ENCODE results near the gene GAGE12J.
A peak's percentile ranks its signal among the peaks of the same experiment; 100 is the strongest.
"Not testable (repeated sequence)": the region's sequence is repeated elsewhere in the genome, so short reads cannot be mapped to it uniquely, and the experiment has no call there.

Gene GAGE12J

DNA sequence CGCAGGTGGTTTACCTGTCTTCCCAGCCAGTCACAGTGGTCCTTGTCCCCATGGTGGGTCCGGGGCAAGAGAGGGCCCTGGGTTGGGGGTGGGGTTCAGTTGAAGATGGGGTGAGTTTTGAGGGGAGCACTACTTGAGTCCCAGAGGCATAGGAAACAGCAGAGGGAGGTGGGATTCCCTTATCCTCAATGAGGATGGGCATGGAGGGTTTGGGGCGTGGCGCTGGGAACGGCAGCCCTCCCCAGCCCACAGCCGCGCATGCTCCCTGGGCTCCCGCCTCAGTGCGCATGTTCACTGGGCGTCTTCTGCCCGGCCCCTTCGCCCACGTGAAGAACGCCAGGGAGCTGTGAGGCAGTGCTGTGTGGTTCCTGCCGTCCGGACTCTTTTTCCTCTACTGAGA lies at the start of gene GAGE12J:
GAGE12J (plus strand) TSS at position 301 of the 400 bp plus-strand sequence. CDS start 1,157 bp downstream, outside the sequence.
- not testable (repeated sequence) for DNase-seq

GRCh38 chrX:49272421-49272820 lies 49.4 kb upstream of the GAGE12J start:
- no peak for DNase-seq

- DNase-seq: no peak
Observed at GRCh38 chrX:49273181-49273727, 48.6 kb upstream of the GAGE12J start.

- DNase-seq: no peak
Observed at GRCh38 chrX:49276207-49276606, 45.6 kb upstream of the GAGE12J start.

- DNase-seq: no peak
Observed at GRCh38 chrX:49276671-49277534, 44.9 kb upstream of the GAGE12J start.

DNA sequence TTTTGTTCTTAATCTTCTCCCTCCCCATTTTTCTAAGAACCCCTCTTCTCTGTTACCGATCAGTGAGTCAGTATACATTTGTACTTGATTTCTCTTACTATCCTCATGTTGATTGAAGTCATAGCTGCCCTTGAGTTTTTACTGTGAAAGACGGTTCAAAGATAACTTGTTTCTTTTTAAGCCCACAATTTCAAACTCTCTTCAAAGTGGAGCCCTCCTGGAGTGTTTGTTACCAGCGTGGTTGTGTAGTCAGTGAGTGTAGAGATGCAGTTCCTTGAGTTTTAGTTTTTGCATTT lies 44.4 kb upstream of the GAGE12J start:
- DNase-seq: no peak

DNA sequence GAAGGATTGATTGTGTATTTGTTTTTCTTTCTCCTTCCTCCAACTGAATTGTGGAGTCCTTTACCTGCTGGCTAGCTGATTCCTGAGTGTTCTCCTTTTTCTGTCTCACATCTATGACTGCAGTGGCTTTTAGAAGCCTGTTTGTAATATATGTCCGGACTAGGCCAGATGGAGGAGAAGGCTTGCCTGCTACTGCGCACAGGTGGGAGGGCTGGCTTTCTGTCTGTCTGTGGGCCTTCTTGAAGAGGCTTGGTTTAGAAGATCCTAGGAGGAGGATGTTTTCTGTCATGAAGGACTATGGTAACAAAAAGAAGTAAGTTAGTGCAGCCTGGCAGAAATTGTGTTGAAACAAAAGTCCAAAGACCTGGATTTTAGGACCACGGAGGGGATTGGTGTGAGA lies 43.8 kb upstream of the GAGE12J start:
- DNase-seq: no peak

DNA sequence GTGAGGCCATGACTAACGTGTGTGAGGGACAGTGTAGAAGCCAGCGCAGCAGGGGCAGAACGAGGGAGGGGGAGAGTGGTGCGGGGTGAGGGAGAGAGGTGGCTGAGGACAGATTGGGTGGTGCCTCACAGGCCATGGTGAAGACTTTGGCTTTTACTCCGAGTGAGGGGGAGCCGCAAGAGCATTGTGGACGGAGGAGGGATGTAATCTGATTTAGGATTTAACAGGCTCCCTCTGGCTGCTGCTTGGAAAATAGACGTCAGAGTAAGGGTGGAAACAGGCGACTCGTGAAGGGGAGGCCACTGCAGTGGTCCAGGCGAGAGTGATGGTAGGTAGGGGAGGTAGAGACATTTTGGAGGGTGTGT lies 39.2 kb upstream of the GAGE12J start:
- no peak for DNase-seq

DNA sequence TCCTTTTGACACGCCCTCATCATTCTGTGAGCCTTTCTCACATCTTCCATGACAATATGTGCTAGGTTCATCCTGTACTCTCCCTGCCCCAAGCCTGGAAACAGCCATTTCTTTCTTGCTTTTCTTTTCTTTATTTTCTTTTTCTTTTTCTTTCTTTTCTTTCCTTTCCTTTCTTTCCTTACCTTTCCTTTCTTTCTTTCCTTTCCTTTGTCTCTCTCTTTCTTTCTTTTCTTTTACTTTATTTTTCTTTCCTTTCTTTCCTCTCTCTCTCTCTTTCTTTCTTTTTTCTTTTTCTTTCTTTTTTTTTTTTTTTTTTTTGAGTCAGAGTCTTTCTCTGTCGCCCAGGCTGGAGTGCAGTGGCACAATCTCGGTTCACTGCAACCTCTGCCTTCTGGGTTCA lies 37.6 kb upstream of the GAGE12J start:
- no peak for DNase-seq

- no peak for DNase-seq
Observed at GRCh38 chrX:49286136-49286535, 35.7 kb upstream of the GAGE12J start.

DNA sequence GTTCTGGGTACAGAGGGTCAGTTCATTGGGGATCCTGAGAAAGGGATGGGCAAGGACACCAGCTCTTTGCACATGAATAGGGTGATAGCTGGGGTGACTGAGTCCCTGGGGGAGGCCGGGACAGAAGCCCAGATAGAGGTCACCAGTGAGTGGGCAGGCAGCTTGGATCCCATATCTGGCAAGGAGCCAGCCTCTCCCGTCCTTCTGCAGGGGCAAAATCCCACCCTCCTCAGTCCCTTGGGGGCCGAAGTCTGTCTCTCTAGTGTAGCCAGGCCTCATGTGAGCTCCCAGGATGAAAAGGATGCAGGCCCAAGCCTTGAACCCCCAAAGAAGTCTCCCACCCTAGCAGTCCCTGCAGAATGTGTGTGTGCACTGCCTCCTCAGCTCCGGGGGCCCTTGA lies 35.3 kb upstream of the GAGE12J start:
- DNase-seq: no peak

DNA sequence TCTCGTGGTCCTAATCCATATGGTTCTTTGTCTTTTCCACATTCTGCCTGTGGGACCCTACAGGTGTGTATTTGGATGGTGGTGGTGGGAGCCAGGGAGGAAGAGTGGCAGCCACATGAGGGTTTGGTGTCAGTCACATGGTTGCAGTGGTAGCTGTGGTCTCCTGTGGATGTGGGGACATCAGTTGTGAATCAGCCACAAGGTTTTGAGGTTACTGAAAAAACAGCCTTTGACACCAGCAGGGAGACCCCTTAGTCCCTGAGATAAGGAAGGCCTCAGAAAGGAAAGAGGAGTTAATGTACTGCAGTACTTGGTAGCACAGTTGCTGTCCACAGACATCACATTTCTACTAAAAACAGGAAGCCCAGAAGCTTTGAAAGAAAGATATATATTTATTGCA lies 34.2 kb upstream of the GAGE12J start:
- no peak for DNase-seq

- no peak for DNase-seq
Observed at GRCh38 chrX:49290215-49290614, 31.6 kb upstream of the GAGE12J start.

DNA sequence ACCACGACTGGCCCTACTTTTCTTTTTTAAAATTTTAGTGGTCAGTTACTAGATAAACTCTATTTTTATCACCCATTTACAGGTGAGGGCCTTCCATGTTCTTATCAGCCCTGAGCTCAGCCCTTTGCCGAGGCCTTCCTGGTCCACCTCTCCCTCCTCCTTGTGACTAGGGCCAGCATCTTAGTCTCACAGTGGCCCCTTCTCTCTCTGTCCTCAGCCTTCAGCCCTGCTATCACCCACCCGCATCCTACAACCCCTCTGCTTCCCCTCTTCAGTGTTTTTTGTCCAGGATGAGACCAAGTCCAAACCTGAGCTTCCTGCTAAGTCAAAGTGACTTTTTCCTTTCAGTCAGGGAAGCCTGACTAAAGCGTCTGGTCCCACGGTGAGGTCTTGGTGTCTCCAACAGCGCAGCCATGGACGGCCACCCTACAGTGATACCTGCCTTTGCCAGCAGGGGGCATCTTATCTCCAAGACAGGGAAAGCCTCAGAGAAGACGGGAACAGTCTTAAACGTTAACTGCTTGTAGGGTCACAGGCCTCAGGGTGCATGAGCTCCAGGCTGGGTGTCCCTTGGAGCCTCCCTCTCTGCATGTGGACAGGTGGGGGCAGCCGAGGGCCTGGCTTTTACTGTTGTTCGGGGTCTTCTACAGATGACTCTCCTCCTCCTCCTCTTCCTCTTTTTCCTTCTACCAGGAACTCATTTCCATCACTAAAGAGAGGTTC lies 30.1 kb upstream of the GAGE12J start:
- DNase-seq: peak in 1 of 2 donors; percentile 72

DNA sequence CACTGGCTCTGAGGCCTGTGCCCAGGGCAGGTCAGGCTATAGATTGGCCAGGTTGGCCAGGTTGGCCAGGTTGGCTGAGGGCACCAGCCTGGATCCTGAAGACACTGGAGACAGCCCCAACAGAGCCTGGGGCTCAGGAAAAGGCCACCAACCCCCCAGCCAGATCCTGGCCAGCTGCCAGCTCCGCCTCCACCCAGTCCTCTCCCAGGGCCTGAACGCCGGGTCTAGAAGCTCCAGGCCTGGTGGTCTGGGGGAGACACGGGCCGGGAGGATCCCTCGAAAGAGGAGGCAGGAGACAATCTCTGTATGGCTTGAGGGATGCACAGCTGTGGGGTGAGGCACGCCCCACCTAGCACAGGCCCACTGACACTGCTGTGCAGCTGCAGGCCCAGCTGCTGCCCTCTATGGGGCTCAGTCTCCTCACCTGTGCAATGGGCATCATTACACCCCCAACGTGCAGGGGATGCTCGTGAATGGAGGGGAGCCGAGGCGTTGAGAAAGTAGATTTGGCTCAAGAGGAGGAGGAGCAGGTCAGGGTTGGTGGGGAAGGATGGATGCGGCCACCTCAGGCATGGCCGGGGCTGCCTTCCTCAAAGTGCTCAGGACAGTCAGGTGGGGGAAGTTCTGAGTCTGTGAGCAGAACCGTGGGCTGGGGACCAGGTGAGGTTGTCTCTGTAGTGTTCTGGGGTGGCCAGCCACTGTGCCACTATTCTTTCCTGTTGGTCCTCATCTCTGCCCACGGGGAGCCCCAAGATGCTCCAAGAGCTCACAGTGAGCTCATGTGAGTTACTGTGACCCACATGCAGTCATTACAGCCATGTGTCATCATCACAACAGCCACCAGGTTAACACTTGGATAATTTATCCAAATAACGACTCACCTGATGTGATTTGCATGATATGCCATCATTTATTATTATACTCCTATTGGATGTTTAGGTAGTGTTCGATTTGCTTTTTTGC lies 29.2 kb upstream of the GAGE12J start:
- DNase-seq: no peak

DNA sequence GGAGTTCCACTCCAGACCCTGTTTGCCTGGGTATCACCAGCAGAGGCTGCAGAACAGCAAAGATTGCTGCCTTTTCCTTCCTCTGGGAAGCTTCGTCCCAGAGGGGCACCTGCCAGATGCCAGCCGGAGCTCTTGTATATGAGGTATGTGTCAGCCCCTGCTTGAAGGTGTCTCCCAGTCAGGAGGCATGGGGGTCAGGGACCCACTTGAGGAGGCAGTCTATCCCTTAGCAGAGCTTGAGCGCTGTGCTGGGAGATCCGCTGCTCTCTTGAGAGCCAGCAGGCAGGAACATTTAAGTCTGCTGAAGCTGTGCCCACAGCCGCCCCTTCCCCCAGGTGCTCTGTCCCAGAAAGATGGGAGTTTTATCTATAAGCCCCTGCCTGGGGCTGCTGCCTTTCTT lies 22.5 kb upstream of the GAGE12J start:
- DNase-seq: not testable (repeated sequence)

DNA sequence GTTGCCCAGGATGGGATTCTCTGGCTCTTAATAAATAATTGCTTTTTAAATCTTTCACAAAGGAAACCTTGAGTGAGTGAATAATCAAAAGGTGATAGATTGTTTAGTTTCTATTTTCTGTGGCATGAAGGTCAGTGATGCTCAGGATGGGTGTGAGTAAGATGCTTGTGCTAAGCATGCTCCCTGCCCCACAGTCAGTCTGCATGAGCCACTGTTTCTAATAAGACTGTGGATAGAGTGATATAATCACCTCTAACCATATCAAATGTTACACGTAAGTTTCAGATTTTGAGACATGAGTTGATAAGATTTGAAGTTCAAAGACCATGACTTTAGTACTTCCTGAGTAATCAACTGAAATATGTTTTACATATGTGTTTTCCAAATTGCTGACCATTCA lies 21.1 kb upstream of the GAGE12J start:
- DNase-seq: no peak

DNA sequence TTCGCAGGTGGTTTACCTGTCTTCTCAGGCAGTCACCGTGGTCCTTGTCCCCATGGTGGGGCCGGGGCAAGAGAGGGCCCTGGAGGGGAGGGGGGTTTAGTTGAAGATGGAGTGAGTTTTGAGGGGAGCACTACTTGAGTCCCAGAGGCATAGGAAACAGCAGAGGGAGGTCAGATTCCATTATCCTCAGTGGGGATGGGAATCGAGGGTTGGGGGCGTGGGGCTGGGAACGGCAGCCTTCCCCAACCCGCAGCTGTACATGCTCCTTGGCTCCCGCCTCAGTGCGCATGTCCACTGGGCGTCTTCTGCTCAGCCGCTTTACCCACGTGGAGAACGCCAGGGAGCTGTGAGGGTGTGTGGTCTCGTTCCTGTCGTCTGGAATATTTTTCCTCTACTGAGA lies 18.5 kb upstream of the GAGE12J start, which contains the start of gene GAGE10:
GAGE10 (plus strand) TSS at position 301 of the 400 bp plus-strand sequence. CDS start 1,214 bp downstream, outside the sequence.
- DNase-seq: no peak

GRCh38 chrX:49307775-49308174 lies 14.1 kb upstream of the GAGE12J start:
- DNase-seq: not testable (repeated sequence)

DNA sequence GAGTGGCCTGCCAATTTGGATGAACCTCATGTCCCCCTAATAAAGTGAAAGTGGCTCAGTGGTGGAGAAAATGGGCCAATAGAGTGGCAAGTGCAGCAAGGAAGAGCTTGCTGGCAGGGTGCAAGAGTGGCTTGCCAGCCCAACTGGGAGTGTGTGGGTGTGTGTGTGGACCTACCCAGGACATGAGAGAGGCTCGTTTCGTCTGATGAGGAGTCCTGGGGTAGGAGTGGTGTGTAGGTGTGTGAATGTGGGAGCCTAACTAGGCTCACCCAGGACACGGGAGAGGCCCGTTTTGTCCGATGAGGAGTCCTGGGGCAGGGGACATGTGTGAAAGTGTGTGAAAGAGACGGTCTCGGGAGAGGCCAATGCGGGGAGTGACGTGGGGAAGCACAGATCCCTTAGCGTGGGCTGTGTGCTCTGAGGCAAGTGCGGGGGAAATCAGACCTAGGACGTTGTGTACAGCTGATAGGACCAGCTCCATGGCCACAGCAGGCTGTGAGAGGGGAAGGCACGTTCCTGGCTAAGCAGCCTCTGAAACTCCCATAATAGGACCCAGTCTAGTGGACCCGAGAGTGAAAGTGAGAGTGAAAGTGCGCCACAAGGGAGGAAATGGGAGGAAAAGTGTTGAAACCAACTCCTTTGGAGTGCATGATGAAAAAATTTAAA lies 13.1 kb upstream of the GAGE12J start:
- peak; percentile 50 to 73 for DNase-seq

DNA sequence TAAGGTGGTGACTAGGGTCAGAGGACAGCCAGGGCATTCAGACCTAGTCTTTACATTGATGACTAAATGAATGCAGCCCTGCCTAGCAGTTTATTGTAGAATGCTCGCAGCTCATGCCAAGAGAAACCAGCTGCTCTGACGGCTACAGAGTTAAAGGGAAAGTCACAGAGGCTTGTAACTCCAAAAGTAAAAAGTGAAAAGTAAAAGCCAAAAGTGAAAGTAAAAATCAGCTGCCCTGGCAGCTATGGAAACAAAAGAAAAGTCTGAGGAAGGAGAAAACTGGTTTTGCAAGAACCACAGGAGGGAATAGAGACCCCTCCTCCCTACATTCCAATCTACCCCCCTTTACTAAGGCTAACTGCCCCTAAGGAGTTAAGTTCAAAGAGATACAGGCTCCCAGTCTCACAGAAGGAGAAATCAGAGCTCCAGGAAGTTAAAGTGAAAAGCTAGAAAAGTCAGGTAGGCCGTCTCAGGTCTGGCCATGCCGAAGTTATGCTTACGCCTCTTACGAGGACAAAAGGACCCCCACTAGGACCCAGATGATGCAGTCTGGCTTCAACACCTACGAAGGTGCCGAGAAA lies 12.3 kb upstream of the GAGE12J start:
- peak in 1 of 2 donors; percentile 3 for DNase-seq

DNA sequence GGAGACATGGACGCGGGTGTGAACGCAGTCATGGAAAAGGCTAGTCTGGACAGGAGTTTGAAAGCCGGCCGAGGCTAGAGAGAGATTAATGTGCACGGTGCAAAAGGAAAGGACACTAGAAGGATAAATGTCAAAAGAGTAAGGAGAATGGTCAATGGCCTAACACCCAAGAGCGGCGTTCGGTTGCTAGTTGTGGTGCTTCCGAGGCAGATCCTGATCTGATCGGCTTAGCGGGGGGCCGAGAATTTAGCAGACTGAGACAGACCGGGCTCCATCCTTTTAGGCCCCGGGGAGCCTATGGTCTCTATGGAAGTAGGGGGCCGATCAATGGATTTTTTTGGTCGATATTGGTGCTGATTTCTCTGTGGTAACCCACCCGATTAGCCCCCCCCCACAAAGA lies 11.5 kb upstream of the GAGE12J start:
- DNase-seq: no peak
